GM12874 (cell line): Measurements from ENCODE around the gene GPATCH3.

Source experiments
- TF ChIP-seq, protein P1 (sequence below): IDR thresholded peaks from 2 replicates; pipeline ENCODE4 v1.5.1; 2011; ENCODE audit warnings: low read depth, mild to moderate bottlenecking, control low read depth, low read length, moderate library complexity; ENCODE audit not compliant: insufficient read depth

Gene GPATCH3

DNA sequence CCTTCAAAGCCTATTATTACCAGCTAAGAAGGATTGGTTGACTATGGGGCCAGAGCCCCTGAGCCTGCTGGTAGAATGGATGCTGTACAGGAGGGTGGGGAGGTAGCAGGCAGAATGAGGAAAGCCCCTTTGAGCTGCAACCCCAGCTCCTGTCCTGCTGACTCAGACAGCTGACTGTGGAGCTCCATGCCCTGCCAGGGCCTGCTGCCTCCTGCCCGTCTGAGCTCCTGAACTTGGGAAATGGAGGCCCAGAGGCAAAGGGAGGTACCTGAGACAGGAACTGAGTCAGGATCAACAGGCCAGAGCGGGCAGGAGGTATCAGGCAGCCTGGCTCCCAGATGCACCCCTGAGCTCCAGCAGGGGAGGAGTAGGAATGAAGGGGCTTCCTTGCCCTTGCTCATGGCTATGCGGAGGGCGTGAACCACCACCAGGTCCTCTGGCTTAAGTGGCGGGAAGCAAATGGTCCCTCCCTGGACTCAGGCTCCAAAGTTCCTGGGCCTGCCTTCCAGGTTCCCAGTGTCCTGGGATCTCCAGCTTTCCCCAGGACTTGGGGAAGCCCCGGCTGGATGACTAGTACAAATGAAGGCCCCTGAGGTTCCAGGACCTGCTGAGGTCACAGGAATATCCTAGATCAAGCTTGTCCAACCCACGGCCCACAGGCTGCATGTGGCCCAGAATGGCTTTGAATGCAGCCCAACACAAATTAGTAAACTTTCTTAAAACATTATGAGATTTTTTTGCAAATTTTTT lies 41.2 kb downstream of the GPATCH3 start:
- TF ChIP-seq, protein P1, sequence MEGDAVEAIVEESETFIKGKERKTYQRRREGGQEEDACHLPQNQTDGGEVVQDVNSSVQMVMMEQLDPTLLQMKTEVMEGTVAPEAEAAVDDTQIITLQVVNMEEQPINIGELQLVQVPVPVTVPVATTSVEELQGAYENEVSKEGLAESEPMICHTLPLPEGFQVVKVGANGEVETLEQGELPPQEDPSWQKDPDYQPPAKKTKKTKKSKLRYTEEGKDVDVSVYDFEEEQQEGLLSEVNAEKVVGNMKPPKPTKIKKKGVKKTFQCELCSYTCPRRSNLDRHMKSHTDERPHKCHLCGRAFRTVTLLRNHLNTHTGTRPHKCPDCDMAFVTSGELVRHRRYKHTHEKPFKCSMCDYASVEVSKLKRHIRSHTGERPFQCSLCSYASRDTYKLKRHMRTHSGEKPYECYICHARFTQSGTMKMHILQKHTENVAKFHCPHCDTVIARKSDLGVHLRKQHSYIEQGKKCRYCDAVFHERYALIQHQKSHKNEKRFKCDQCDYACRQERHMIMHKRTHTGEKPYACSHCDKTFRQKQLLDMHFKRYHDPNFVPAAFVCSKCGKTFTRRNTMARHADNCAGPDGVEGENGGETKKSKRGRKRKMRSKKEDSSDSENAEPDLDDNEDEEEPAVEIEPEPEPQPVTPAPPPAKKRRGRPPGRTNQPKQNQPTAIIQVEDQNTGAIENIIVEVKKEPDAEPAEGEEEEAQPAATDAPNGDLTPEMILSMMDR, result no peak

DNA sequence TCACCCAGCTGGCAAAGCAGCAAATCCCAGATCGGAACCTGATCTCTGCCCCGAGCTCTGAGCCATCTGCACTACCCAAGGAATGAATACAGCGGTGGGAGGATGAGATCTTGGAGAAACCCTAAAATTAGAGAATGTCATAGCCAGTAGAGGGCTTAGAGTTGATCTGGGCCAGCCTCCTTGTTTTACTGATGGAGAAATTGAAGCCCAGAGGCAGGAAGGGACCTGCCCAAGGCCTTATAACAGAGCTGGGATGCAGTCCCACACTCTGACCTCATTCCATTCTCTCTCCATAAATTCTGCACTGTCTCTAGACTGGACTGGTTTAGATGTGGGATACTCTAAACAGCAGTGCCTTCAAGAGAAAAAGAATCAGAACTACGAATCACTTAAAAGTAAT lies 42.1 kb downstream of the GPATCH3 start:
- TF ChIP-seq, protein P1, result no peak

DNA sequence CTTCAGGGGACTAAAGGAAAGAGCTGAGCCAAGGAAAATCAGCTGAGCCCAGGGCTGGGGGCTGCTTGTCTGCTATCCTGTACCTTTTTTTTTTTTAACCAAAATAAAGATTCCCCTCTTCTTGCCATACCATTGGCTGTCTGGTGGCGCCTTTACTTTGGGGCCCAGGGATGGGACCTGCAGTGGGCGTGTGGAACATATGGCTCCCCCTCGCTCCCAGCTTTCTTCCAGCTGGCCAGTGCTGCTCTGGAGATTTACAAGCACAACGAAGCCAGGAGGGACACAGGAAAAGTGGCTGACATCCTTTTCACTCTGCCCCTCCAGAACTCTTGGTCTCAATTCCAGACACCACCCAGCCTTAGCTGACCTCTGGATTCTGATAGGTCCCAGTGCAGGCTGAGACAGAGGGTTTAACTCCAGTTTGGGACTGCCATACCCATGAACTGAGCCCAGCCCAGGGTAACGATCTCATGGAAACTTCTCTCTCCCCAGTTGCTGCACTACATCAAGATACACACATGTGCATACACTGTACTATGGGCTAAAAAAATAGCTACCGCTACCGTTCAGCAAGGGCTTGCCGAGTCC lies 42.7 kb downstream of the GPATCH3 start:
- TF ChIP-seq, protein P1, result no peak

DNA sequence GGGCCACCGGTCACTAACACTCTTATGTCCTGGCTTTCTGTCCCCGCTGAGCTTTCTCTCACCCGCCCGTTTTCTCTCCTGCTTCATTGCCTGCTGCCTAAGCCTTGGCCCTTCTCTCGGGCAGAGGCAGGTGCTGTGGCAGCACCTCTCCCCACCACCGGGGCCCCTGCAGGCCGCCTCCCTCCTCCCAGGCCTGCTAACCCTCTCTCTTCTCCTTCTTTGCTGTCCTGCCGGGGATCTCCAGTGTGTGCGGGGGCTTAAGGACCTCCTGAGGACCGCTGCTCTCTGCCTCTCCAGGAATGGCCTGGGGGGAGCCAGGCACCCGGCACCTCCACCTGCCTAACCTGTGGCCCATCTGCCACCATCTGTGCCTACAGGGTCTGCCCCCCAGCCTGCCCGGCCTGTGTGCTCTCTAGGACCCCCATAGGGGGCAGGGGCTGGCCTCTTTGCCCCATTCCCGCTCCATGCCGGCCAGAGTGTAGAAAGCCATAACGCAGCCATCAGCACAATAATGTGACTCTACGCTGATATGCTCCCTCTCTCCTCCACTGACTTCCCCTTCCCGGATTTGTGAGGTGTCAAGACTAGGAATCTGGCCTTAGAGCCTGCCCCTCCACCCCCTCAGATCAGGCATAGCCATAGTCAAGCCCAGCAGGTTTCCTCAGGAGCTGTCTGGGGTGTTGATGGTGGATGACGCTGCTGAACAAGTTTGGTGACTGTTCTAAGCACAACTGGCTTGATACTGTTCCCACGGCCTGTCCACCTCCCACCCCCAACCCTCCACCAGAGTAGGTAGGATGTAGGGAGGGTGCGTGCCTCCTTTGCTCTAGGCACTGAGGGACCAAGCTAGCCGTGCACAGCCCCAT lies 43.4 kb downstream of the GPATCH3 start:
- TF ChIP-seq, protein P1, result no peak

DNA sequence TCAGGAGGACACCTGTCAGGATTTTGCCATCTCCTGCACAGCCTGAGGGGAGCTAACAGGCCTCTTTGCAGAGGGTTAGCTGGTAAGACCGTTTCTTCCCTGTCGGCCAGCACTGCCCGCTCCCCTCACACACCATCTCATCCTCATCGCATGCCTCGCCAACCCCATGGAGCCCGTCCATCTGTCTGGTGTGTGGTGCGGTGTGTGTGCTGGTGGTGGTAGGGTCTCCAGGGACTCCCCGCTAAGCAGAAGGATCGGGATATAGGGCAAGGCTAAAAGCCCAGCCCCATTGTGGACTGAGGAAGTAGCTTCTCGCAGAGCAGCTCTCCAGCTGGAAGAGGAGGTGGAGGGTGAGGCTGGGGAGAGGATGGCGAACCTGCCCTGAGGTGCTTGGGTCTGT lies 44.1 kb downstream of the GPATCH3 start:
- TF ChIP-seq, protein P1, result no peak

DNA sequence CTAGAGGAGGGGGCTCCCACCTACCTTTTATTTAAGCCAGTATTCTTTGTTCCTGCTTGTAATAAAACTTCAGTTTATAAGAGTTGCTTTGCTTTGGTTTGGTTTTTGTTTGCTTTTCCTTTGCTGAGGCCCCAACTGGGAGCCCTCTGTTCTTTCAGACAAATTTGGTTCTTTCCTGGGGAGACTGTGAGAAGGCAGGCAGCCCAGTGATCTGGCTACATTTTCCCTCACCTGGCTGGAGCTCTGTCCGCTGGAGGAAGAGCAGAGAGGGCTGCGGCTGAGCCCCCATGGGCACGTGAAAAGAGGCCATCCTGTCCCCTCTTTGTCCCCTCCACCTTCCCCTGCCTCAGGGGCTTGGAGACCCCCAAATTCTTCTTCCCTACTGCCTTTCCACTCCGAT lies 44.6 kb downstream of the GPATCH3 start:
- TF ChIP-seq, protein P1, result no peak

DNA sequence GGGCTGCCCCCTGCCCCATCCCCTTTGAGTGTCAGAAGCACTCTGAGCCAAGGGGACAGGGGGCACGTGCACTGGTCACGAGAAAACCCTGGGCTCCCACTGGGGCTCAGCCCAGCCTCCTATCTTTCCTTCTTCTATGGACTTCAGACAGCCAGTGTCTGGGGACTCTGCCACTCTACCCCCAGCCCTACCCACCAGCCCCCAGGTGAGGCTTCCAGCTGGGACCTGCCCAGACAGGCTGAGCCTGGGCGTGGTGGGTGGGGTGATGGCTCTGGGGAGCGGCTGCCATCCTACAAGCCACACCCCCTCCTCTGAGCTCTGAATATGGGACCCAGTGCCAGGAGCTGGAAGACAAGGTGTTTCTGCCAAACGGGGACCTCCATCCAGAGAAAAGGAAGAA lies 45.4 kb downstream of the GPATCH3 start:
- TF ChIP-seq, protein P1, result no peak
